NCI-H69 (cell line): ENCODE results near the gene CLDN5.

ENCODE experiments used
- DNase-seq: peaks from one replicate; lab custom pipeline; 2025; lab: John Stamatoyannopoulos, UW

The CLDN5 gene

DNA sequence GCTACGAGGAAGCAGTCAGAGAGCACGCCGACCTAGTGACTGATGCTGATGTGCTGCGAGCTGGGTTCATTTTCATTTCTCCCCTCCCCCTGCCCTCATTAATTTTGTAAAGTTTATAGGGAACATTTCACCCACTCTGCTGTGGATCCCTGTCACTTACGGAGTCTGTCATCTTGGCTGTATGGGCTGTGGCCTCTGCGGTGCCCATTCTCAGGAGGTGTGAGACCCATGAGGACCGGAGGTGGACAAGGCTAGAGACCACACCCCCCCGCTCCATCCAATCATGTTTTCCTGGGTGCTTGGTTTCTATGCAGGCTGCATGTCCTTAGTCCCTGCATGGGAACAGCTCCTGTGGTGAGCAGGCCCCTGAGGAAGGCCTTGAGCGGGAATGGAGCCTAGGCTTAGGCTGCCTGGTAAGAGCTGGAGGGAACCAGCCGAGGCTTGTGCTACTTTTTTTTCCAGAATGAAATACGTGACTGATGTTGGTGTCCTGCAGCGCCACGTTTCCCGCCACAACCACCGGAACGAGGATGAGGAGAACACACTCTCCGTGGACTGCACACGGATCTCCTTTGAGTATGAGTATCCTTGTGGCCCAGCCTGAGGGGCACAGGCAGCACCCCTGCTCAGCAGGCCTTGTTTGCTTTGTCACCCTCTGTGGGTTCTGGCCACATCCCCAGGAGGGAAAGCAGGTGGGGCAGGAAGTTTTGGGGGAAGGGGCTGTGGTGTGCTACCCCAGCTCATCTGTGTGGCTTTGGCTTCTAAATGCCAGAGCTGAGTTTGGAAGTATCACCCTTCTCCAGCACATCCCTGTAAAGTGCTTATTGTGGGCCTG lies 19.1 kb downstream of the CLDN5 start:
- no peak for DNase-seq

- DNase-seq: peak; percentile 25
Observed at GRCh38 chr22:19503869-19504268, 20.3 kb downstream of the CLDN5 start.

DNA sequence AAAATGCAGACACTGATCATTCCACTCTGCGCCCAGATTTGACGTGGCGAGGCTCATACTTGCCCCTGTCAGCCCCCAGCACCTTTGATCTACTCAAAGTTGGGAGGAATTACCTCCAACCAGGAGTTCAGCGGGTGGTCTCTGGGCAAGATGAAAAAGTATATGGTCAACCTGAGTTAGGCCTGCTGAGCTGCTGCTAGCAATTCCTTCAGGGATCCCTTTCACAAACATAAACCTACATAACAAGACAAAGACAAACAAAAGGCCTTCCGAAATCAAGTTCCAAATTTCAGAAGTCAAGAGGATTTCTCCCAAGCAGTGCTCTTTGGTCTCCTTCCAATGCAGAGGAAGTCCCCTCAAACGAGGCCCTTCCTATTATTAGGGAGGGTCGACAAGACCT lies 20.8 kb downstream of the CLDN5 start:
- DNase-seq: no peak

DNA sequence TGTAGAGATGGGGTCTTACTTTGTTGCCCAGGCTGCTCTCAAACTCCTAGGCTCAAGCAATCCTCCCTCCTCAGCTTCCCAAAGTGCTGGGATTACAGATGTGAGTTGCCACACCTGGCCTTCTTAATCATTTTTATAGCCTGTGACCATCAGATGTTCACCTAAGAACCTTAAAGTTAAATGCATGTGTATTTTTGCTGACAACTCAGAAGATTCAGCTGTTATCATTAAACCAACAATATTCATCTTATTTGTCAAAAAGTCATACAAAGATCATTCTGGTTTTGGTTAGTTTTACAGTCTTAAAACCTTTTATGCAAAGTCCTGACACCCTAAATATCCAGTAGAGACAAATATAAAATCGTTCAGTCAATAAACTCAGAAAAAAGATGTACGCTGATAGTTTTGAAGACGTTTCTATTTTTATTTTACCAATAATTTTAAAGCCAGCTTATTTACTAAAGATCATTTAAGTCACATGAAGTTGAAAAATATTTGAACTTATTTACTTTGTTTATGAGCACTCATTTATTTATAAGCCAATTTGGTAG lies 22.2 kb downstream of the CLDN5 start:
- no peak for DNase-seq

DNA sequence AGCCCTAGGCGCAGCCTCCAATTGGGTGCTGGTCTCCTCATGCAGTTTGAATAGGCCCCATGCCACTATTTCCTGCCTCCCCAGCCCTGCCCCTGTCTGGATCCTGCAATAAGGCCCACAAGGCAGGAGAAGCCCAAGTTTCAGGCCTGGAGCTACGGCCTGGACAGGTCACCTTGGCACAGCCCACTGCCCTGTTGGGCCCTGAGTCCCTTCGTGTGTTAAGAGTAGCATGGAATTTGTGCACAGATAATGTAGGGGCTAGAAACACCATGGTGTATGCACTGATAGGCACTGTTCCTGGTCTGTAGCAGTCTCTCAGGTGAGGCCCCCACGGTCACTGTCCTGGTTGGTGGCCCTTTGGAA lies 24.3 kb downstream of the CLDN5 start:
- DNase-seq: no peak

GRCh38 chr22:19499236-19499879 lies 24.9 kb downstream of the CLDN5 start:
- no peak for DNase-seq

DNA sequence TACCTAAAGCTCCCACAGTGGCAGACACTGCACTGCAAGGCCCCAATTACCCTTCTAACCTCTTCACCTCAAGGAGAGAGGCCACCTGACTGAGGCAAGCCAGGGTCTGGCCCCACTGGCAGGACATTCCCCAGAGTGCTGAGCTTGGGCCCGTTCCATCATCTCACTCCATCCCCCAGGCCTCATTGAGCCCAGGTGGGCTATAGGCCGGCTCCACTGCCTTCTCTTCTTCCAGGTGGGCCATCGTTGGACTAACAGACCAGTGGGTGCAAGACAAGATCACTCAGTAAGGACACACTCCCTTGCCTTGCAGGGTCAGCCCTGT lies 25.4 kb downstream of the CLDN5 start:
- no peak for DNase-seq

GRCh38 chr22:19498154-19498865 lies 25.9 kb downstream of the CLDN5 start:
- DNase-seq: no peak

- peak; percentile 77 for DNase-seq
Observed at GRCh38 chr22:19497245-19497644, 27.0 kb downstream of the CLDN5 start.

GRCh38 chr22:19496324-19496630 lies 27.9 kb downstream of the CLDN5 start:
- no peak for DNase-seq

DNA sequence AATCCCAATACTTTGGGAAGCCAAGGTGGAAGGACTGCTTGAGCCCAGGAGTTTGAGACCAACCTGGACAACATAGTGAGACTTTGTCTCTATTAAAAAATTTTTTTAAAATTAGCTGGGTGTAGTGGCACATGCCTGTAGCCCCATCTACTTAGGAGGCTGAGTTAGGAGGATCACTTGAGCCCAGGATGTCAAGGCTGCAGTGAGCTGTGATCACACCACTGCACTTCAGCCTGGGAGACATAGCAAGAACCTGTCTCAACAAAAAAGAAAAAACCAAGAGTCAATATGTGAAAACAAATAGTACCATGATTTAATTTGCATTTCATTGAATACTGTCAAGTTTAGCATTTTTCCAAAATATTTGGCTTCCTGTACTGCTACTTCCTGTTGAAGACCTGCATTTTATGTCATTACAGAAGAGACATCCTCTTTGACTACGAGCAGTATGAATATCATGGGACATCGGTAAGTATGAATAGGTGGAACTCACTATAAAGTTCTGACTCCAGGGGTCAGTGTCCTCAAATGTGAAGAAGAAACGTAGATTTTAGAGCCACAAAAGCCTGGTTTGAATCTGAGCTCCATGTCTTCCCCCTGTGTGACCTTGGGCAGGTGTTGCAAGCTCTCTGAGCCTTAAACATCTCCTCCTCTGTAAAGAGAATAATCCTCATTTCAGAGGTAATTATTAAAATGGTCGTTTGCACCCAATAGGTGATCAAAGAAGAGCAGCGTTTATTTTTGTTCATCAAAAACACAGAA lies 28.5 kb downstream of the CLDN5 start:
- peak; percentile 36 for DNase-seq

DNA sequence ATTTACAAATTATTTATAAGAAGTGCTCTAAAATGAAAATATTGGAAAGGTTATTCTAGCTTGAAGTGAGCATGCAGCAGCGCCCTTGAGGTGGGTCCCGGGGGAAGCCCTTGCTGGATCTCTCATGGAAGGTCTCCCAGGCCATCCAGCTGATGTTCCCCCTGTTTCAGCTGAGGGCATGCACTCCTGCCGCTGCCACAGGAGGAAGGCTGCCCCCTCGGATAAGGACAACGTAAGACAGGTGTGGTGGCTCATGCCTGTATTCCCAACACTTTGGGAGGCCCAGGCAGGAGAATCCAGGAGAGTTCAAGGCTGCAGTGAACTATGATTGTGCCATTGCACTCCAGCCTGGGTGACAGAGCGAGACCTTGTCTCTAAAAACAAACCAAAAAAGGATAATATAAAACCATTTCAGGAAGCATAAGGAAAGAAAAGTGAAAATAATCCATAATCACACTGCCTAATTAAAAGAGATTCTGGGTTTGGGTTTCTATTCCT lies 29.5 kb downstream of the CLDN5 start:
- no peak for DNase-seq

DNA sequence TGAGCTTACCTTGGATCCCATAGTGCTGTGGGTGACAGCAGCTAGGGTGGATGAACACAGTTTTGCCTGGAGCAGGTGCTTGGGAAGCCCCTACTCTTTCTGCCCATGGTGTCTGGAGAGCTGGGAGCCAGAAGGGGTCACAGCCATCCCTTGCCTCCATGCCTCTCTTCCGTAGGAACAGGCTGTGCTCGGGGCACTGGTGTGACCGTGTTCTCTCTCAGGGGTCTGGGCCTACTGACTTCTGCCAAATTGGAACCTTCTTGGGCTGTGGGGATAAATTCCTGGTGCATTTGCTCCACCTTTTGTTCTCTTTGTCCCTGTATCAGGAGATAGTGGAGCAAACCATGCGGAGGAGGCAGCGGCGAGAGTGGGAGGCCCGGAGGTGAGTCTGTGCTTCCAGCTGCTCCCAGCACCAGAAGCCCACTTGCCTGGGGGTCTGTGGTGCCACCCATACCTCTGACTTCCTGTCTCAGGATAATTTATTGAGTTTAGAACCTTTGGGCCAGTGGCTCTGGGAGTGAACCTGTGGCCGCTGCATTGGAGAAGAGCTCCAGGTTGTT lies 30.1 kb downstream of the CLDN5 start:
- no peak for DNase-seq

DNA sequence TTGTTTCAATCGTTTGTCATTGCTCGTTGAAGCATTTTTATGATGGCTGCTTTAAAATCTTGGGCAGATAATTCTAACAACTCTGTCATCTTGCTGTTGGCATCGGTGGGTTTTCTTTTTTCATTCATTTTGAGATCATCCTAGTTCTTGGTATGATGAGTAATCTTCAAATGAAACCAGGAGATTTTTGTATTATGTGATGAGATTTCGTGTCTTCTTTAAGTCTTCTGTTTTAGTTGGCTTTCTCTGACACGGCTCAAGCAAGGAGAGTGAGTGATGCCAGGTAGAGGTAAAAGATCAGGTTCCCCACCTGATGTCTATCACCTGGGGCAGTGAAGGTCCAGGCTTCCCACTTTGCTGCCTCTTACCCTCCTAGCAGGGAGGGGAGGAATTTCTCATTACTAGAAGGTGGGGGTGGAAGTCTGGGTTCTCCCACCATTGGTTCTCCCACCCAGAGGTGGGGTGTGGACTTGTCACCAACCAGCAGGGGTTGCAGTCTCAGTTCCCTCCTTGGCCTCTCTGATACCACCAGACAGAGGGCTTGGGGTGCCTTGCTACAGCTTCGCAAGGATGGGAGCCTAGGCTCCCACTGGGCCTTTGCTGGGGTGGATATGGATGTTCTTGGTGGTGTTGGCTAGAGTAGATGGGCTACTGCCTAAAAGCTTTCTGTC lies 31.6 kb downstream of the CLDN5 start:
- DNase-seq: no peak

- no peak for DNase-seq
Observed at GRCh38 chr22:19490628-19491230, 33.5 kb downstream of the CLDN5 start.

DNA sequence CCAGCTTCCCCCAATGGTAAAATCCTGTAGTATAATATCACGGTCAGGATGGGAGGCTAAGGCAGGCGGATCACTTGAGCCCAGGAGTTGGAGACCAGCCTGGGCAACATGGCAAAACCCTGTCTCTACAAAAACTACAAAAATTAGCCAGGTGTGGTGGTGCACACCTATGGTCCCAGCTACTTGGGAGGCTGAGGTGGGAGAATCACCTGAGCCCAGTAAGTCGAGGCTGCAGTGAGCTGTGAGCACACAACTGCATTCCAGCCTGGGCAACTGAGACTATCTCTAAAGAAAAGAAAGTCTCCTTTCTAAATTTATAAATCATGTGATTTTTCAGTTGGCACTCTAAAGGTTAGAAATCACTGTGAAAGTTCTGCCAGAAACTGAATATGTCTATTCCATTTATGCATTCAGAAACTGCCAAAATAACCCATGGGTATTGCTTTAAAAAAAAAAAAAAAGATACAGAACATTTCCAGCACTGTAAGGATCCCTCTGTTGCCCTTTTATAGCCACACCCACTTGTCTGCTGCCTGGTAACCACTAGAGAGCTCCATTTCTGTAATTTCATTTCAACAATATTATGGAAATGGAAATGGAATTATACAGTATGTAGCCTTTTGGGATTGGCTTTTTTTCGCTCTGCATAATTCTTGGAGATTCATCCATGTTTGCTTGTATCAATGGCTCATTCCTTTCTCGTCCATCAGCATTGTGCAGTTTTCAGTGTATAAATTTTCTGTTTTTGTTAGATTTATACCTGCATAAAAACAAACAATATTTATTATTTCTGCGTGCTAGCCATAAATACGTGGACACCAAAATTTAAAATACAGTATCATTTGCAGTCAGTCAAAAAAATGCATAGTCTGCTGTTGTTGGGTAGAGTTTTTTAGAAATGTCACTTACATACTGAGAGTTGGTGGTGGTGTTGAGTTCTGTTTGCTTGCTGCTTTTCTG lies 35.0 kb downstream of the CLDN5 start:
- peak; percentile 32 for DNase-seq

GRCh38 chr22:19488285-19488684 lies 35.9 kb downstream of the CLDN5 start:
- DNase-seq: no peak

GRCh38 chr22:19483481-19484244 lies 40.5 kb downstream of the CLDN5 start:
- no peak for DNase-seq

GRCh38 chr22:19482297-19482696 lies 41.9 kb downstream of the CLDN5 start:
- no peak for DNase-seq
